A673 (cell line): ENCODE data around the gene UVSSA.

Experiments used
- CTCF ChIP-seq: fragments of 300-800, 200-600 bp; sonication (generic); conservative IDR thresholded peaks from 2 replicates; pipeline ENCODE4 v1.5.1; 2017; ENCODE audit warnings: low read depth, mild to moderate bottlenecking, antibody characterized with exemption, low read length, moderate library complexity, mixed read lengths
- EZH2 ChIP-seq: fragments of 200-600 bp; sonication (generic); IDR thresholded peaks from 2 replicates; pipeline ENCODE4 v1.6.1; 2017; ENCODE audit warnings: borderline replicate concordance, low read depth, mild to moderate bottlenecking, mixed read lengths, antibody characterized with exemption, low read length; ENCODE audit not compliant: poor library complexity, severe bottlenecking

- TF ChIP-seq EZH2: no peak
- TF ChIP-seq CTCF: no peak
Measured at GRCh38 chr4:1342003-1342402, 5.0 kb upstream of the UVSSA start.
